Right ventricle myocardium inferior (tissue), 1 donor: ENCODE data around the gene UBE2O. TPM values are rescaled to one million over a fixed set of nuclear protein-coding genes. Genes with fewer than 3 reads are reported as not detected.
"Not testable (repeated sequence)": the region's sequence is repeated elsewhere in the genome, so short reads cannot be mapped to it uniquely, and the experiment has no call there.

Source experiments
- ATAC-seq: fragments of 200-7000 bp; cut with Tn5 transposase; one replicate; pipeline ENCODE4 v1.9.1; 2020; ENCODE audit warnings: mild to moderate bottlenecking, moderate library complexity
- DNase-seq: peaks from one replicate; pipeline ENCODE4 v3.0.0; 2021; ENCODE audit errors: missing footprints
- intact Hi-C: fragments of 100-400 bp; cut with DNase I; formaldehyde crosslinking; loops from one replicate; pipeline ENCODE4 v1.11.0; 2022
- total RNA-seq: library from RNA; stranded (reverse); fragmentation: NEBNext Ultra II Directional; extraction: Animal tissue kit (Norgen Biotek cat#: 25700); gene quantifications from one replicate; pipeline ENCODE4 v1.2.1, GENCODE V29; 2021
- donor health status: DM: no; HTN: yes; CAD: no; lungs with severe emphysema.

The UBE2O gene
- total RNA-seq, 1 donor from 2014 or later, result 35.4 TPM

DNA sequence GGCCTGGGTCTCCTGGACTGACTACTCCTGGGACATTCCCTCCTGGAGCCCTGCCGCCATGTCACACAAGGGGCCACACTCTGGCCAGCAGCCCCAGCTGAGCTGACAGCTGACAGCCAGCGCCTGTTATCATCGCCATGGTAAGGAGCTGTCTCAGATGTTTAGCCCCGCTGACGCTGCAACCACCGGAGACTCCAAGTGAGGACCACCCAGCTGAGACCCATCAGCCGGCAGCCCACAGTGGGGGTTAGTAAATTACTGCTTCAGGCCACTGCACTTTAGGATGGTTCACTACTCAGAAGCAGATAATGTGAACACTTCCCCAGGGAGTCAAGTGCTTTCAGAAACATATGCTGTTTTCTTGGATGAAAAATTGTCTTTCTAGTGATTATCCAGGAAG is 83.1 kb downstream of the UBE2O start:
- ATAC-seq (peak; percentile 33), DNase-seq (no peak)
- intact Hi-C loops, result no loop called here

DNA sequence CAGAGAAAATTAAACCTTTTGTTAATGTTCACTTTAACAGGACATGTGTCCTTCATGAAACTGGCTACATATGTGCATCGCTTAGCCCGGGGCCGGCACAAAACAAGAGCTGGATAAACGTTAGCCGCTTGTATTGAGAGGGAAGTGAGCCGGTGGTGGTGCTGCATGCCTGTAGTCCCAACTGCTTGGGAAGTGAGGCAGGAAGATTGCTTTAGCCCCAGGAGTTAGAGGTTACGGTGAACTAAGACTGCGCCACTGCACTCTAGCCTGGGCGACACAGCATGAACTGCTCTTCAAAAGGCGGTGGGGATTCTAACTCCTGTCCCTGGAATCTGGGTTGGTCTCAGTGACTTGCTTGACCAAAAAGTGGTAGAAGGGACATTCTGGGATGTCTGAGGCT is 83.6 kb downstream of the UBE2O start:
- intact Hi-C loops, result no loop called here
- no peak for DNase-seq
- ATAC-seq, result no peak

DNA sequence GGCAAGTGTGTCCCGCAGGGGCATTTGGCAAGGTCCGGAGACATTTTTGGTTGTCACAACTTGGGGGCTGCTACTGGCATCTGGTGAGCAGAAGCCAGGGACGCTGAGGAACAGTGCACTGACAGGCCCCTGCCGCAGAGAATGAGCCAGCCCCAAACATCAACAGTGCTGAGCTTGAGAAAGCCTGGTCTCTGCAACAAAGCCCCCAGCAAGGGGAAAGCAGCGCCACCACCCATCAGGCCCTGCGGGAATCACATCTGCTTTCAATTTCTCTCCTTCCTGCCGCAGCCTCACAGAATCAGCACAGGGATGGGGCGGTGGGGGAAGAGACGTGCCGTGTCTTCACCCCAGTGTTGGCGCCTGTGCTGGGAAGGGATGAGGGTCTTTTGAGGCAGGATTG is 84.4 kb downstream of the UBE2O start:
- intact Hi-C loops, result no loop called here
- no peak for ATAC-seq
- no peak for DNase-seq

DNA sequence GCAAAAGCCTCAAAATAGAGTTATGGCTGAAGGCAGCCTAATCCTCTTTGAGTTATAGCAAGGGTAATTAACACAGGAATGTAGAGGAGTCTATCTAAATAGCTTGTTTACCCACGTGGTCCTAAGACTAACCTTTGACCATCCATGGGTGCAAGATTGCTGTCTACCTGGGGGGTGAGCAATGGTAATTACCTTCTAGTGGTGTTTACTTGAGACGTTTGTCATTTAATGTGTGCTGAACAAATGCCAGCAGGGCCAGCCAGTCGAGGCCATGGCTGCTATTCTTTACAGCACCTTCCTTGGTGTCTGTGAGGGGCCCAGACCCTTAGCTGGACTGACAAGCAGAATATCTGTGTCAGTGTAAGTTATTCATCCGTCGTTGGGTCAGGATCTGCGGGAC is 85.3 kb downstream of the UBE2O start:
- intact Hi-C loops, result no loop called here
- DNase-seq, result no peak
- ATAC-seq, result no peak

DNA sequence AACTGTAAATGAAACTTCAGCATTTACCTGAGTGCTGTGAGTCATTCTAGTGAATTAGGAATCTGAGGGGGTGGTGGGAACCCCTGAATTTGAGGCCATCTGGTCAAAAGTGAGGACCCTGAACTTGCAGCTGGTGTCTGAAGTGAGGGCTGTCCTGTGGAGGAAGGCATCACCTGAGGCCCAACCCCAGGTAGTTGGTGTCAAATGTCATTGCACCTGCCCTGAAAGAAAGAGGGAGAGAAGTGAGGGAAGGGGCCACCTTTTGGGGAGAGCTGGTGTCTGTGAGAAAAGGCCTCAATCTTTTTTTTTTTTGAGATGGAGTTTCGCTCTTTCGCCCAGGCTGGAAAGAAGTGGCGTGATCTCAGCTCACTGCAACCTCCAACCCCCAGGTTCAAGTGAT is 86.7 kb downstream of the UBE2O start:
- DNase-seq (no peak), ATAC-seq (no peak)
- intact Hi-C loops, result no loop called here

DNA sequence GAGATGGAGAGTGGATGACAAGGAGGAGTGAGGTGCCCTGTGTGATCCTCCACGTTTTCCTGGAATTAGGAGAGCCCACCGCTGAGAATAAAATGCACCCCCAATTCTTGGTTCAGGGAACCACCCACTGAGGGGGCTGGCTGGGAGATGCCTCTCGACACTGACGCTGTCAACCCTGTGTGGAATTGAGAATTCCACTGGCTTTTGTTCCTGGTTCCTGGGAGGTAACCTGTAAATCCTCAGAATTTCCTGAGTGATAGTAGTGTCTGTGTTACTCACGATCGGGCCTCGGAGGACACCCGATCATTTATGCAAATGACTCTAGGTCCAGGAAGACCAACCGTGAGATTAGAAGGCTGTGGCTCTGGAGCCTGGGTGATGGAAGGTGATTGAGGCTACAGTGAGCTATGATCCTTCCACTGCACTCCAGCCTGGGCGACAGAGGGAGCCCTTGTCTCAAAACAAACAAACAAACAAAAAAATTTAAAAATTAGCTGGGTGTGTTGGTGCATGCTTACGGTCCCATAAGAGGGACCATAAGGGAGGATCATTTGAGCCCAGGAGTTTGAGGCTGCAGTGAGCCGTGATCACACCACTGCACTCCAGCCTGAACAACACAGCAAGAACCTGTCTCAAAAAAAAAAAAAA is 87.6 kb downstream of the UBE2O start:
- DNase-seq (no peak), ATAC-seq (no peak)
- intact Hi-C loops, result no loop called here

DNA sequence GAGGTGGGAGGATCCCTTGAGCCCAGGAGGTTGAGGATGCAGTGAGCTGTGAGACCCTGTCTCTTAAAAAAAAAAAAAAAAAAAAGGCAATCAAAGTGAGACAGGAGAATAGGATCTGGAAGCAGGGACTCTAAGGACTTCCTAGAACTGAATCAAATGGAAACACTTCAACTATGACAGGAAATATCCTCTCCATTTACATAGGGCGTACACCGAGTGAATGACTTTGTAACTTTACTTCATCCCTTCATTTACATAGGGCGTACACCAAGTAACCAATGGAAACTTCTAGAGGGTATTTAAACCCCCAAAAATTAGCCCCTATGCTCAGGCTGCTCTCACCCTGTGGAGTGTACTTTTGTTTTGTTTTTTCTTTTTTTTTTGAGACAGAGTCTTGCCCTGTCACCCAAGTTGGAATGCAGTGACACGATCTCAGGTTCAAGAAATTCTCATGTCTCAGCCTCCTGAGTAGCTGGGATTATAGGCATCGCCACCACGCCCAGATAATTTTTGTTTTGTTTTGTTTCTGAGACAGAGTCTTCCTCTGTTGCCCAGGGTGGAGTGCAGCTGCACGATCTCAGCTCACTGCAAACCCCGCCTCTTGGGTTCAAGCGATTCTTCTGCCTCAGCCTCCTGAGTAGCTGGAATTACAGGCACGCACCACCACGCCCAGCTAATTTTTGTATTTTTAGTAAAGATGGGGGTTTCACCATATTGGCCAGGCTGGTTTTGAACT is 89.7 kb downstream of the UBE2O start:
- no peak for DNase-seq
- intact Hi-C loops, result no loop called here
- ATAC-seq, result no peak

DNA sequence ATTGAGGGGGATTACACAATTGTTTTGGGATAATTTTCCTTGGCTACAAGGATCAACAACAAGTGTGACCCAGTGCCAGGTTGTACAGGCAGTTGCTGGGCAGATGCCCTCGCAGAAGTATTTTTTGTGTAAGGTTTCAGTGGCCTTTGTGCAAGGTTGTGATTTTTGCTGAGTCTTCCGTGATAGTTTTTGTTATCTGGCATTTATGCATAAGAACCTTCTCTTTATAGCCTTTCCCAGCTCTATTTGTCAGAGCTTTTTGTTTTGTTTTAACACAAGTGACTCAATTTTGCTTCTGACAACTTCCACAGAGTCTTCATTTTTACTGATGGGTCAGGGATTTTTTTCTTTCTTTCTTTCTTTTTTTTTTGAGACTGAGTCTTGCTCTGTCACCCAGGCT is 92.5 kb downstream of the UBE2O start:
- intact Hi-C loops, result no loop called here
- DNase-seq (no peak), ATAC-seq (no peak)

DNA sequence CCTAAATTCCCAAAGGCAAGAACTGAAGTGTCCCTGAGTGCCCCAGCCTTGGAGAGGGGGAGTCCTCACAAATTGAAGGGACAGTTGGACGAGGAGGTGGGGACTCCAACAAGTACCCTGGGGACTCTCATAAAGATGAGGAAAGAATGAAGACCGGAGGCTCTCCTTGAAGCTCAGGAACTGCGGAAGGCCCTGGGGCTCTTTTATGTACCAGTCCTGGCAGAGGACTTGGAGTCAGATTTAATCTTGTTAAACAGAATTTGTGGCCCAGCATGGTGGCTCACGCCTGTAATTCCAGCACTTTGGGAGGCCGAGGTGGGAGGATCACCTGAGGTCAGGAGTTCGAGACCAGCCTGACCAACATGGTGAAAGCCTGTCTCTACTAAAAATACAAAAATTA is 93.2 kb downstream of the UBE2O start:
- ATAC-seq, intact Hi-C loops, DNase-seq: not testable (repeated sequence)

DNA sequence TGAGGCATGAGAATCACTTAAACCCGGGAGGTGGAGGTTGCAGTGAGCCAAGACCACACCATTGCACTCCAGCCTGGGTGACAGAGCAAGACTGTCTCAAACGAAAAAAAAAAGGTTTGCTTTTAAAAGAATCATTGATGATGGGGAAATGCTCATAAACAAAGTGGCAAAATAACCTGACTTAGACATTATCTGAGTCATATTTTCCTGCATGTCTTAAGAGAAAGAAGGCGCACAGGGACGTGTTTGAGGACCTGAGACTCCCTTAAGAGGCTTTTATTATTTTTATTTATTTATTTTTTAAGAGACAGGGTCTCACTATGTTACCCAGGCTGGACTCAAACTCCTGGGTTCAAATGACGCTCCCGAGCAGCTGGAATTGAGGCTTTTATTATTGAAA is 93.6 kb downstream of the UBE2O start:
- ATAC-seq (no peak), DNase-seq (no peak)
- intact Hi-C loops, result no loop called here

DNA sequence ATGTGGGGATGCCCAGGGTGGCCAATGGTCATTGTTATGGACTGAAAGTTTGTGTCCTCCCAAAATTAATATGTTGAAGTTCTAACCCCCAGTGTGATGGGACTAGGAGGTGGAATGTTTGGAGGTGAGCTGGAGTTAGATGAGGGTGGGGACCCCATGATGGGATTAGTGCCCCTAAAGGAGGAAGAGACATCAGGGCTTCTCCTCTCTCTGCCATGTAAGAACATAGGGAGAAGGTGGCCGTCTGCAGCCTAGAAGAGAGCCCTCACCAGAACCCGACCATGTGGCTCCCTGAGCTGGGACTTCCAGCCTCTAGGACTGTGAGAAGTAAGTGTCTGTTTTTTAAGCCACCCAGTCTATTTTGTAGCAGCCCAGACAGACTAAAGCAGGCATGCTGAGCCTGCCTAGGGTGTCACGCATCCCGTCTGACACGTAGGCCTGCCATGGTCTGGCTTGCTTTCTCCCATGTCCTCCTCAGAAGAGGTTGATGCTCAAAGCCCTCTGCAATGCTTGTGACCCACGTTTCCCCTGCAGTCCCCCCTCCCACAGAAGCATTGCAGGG is 95.3 kb downstream of the UBE2O start:
- intact Hi-C loops, result no loop called here
- DNase-seq, result no peak

DNA sequence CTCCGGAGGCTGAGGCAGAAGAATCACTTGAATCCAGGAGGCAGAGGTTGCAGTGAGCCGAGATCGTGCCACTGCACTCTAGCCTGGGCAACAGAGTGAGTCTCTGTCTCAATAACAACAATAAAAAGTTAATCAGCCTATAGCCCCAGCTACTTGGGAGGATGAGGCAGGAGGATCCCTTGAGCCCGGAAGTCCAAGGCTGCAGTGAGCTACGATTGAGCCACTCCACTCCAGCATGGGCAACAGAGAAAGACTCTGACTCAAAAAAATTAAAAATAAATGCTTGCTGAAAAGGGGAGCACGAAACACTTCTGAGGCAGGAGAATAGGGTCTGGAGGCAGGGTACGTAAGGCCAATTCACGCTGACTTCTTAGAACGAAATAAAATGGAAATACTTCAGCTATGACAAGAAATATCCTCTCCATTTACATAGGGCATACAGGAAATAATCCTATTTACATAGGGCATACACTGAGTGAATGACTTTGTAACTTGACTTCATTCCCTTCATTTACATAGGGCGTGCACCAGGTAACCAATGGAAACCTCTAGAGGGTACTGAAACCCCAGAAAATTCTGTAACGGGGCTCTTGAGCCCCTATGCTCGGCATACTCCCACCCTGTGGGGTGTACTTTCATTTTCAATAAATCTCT is 96.0 kb downstream of the UBE2O start:
- DNase-seq, result no peak
- intact Hi-C loops, result no loop called here
- no peak for ATAC-seq

More for the DNA sequence above, 95.3 kb downstream of the UBE2O start:
- ATAC-seq, result no peak

DNA sequence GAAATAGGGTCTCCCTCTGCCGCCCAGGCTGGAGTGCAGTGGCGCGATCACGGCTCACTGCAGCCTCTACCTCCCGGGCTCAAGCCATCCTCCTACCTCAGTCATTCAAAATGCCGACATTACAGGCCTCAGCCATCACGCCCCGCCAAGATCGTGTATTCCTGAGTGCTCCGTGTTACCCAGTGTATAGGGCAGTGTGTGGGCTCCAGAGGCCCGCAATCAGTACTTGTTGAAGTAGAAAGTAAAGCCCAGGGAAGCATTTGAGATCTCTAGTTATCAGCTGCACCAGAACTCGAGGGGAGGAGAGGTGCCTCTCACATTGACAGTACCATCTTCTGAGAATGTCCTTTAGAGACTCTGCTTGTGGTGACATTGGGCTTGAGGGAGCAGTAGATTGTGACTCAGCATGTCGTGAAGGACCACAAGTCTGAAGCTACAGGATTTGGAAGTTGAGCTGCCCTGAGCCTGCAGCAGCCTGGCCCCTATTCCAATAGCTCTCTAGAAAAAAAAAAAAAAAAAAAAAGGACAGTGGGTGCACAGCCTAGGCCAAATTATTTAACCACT is 98.1 kb downstream of the UBE2O start:
- DNase-seq, result no peak
- intact Hi-C loops, result loop anchor here (5.0 kb wide), 2 partner anchors 38 to 42 kb away; no protein-coding TSS in a partner anchor
- no peak for ATAC-seq

DNA sequence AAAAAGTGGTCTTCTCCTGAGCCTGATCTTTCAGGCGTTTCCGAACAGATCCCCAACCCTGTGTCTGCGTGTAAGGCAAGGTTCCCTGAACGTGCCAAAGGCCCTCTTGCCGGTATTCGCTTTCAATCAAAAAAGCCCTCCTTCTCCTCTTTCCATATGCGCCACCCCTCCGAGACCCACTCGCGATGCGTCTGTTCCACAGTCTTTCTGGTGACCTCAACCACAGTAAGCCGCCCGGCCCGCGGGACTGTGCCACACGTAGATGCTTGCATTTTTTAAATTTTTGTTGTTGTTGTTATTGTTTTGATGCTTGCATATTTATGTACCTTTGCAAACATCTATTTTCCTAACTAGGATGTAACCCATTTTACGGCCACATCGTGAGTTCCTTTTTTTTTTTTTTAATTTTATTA is 98.6 kb downstream of the UBE2O start:
- DNase-seq (peak; percentile 75), ATAC-seq (no peak)
- intact Hi-C loops, result loop anchor here (5.0 kb wide), 2 partner anchors 37 to 43 kb away; no protein-coding TSS in a partner anchor

DNA sequence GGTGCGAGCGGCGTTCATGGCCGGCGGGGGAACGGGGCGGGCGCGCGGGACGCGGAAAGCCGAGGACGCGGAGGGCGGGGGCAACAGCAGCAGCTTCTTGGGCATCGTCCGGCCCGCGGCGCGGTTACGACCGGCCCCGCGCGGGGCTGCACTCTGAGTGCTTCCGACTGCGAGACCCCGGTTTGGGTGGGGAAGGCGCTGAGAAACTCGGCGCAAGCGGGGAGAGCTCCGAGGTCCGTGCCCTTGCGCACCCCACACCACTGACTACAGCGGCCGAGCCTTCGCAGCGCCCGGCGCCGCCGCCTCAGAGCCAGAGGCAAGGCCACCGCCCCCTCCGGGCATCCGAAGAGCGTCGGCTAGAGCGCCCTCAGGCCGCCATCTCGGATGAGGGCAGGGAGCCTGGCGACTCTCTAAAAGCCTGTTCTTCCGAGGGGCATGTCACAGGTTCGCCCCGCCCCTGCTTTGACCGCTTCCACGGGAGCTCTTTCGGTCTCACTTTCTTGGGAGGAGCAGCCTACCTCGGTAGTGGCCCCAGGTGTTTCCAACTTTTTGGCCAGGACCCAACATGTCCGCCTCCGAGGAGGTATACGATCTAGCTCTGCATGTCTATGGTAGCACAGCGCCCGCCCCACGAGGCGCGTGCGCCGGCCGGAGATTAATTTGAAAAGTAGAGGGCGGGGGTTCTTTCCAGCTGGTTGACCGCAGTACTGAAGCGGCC is 99.2 kb downstream of the UBE2O start, which contains the start of gene PRPSAP1:
PRPSAP1 (minus strand) TSS at position 318 of the 718 bp plus-strand sequence; CDS start at position 105, 213 bp downstream.
- DNase-seq (peak; percentile 95), ATAC-seq (peak; percentile 99)
- intact Hi-C loops, result loop anchor here (5.0 kb wide), 2 partner anchors 36 to 44 kb away; no protein-coding TSS in a partner anchor

DNA sequence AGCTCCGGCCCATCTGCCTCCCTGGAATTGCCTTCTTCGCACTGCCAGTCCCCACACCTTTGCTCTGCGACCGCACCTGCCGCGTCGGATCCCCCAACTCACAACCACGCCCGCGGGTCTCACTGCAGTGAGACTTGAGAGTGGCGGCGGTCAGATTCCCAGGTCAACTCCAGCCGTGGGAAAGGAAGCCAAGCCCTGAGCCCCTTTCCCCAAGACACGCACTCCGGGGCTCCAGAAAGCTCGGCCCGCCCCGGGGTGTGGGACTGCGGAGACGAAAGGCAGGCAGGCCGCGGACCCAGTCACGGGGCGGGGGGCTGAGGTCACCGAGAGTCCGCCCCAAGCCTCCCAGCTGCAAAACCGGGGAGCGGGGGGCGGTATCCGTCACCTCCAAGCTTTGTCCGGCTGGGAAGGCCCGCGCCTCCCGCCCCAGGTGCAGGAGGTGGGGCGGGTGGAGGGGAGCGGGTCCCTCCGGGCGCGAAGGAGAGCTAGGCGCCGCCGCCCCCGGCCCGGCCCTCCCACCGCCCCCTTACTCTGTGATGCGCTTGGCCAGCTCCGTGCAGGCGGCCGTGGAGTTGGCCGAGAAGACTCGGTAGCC is 99.9 kb downstream of the UBE2O start:
- ATAC-seq (peak; percentile 27), DNase-seq (no peak)
- intact Hi-C loops, result loop anchor here (5.0 kb wide), 2 partner anchors 36 to 44 kb away; no protein-coding TSS in a partner anchor

DNA sequence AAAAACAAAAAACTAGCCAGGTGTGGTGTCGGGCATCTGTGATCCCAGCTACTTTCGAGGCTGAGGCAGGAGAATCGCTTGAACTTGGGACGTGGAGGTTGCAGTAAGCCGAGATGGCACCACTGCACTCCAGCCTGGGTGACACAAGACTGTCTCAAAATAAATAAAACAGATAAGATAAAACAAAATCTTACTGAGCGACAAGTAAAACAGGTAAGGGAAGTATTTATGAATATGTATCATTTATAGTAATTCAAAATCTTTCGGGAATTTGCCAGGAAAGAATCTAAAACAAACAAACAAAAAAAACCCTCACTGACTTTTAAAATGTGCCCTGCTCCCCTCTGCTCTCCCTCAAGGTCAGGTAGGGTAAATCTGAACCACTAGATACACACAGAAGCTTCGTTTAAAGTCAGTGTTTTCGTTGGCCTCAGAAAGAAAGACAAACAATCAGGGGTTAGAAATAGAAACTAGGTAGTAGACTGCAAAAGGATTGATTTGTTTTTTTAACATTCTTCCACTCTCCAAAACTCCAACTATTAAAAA is 101.4 kb downstream of the UBE2O start:
- no peak for ATAC-seq
- intact Hi-C loops, result loop anchor here (5.0 kb wide), 2 partner anchors 34 to 46 kb away; no protein-coding TSS in a partner anchor
- DNase-seq, result no peak

DNA sequence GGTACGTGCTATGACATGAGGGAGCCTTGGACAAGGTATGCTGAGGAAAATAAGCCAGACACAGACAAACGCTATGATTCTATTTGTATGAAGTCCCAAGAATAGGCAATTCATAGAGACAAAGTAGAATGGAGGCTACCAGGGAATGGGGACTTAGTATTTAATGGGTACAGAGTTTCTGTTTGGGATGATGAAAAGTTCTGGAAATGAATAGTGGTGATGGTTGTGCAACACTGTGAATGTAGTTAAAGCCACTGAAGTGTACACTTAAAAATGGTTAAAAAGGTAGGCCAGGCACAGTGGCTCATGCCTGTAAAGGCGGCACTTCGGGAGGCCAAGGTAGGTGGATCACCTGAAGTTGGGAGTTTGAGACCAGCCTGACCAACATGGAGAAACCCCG is 102.5 kb downstream of the UBE2O start:
- ATAC-seq, result no peak
- intact Hi-C loops, result loop anchor here (5.0 kb wide), 2 partner anchors 33 to 47 kb away; no protein-coding TSS in a partner anchor
- no peak for DNase-seq
